ENCODE measurements around the gene FREY1. TPM values are rescaled to one million over a fixed set of nuclear protein-coding genes. Genes with fewer than 3 reads are reported as not detected.

Gene FREY1
- 0.44 and 2.3 TPM in 2 replicates for total RNA-seq

GRCh38 chr11:45906965-45907611 lies at the start of gene FREY1:
FREY1 (minus strand) TSS chr11:45907271; CDS start chr11:45907245, 26 bp downstream.

GRCh38 chr11:45922425-45923082 lies 15.5 kb upstream of the FREY1 start, which contains the start of gene LARGE2:
LARGE2 (plus strand) TSS chr11:45922656; CDS start chr11:45922883, 227 bp downstream.

GRCh38 chr11:45917623-45918330 lies 10.7 kb upstream of the FREY1 start, which contains the start of gene PEX16:
PEX16 (minus strand) TSS chr11:45917877; CDS start chr11:45917811, 66 bp downstream.

GRCh38 chr11:45885274-45885920 lies 21.7 kb downstream of the FREY1 start, which contains the start of gene MAPK8IP1:
MAPK8IP1 (plus strand) TSS chr11:45885651; CDS start chr11:45885821, 170 bp downstream.

Other genes with a start within 250 kb of the FREY1 start
- gene CHST1, start 241.6 kb downstream of the FREY1 start, total RNA-seq = 0.15 and 0.17 TPM in 2 replicates
- gene SLC35C1, start 102.1 kb downstream of the FREY1 start, total RNA-seq = 9.9 and 13.7 TPM in 2 replicates
- 15.0 and 22.2 TPM in 2 replicates for gene CRY2, start 59.8 kb downstream of the FREY1 start, total RNA-seq
- gene MAPK8IP1, start 21.6 kb downstream of the FREY1 start, total RNA-seq = 8.1 and 17.4 TPM in 2 replicates
- gene PEX16, start 10.6 kb upstream of the FREY1 start, total RNA-seq = 36.8 and 37.5 TPM in 2 replicates
- gene LARGE2, start 15.4 kb upstream of the FREY1 start, total RNA-seq = under 0.01 TPM in 1 of 2 replicates, not detected in the other
- gene PHF21A, start 214.2 kb upstream of the FREY1 start, total RNA-seq = 17.7 and 21.5 TPM in 2 replicates

Measured in smooth muscle cell of trachea (primary cell).